A549 (cell line): ENCODE measurements around the gene TMEM151A.
A peak's percentile ranks its signal among the peaks of the same experiment; 100 is the strongest.

Experiments used
- CHD4 ChIP-seq: fragments of 200-600 bp; sonication (generic); IDR thresholded peaks from 2 replicates; pipeline ENCODE4 v1.6.1; 2016; ENCODE audit warnings: antibody characterized with exemption, mild to moderate bottlenecking, borderline replicate concordance
- FOSL2 ChIP-seq, 2 experiments: fragments of 450-650 bp in 1 of 2; fragments of >200 bp in 1 of 2; sonication (Bioruptor Twin) in 1 of 2; formaldehyde crosslinking; IDR thresholded peaks; 2 replicates each; pipeline versions ENCODE4 v1.5.0 to v1.6.1; 2016 to 2020; ENCODE audit warnings: mild to moderate bottlenecking in 1 of 2, moderate library complexity in 1 of 2
- POLR2AphosphoS2 ChIP-seq: conservative IDR thresholded peaks from 2 replicates; pipeline ENCODE4 v1.6.1; 2012; ENCODE audit warnings: low read length, improper control_type of control experiment, inconsistent platforms
- TF ChIP-seq, protein P1 (sequence below): fragments of >200 bp; sonication (Bioruptor Twin); formaldehyde crosslinking; IDR thresholded peaks from 3 replicates; pipeline ENCODE4 v1.5.1; 2016

- TF ChIP-seq CHD4 (no peak), FOSL2 (IDR thresholded peaks at IDR 0.05) (no peak), FOSL2 (CRISPR knock-in tag; IDR thresholded peaks at IDR 0.05) (peak; percentile 88), POLR2AphosphoS2 (no peak)
- TF ChIP-seq, protein P1, sequence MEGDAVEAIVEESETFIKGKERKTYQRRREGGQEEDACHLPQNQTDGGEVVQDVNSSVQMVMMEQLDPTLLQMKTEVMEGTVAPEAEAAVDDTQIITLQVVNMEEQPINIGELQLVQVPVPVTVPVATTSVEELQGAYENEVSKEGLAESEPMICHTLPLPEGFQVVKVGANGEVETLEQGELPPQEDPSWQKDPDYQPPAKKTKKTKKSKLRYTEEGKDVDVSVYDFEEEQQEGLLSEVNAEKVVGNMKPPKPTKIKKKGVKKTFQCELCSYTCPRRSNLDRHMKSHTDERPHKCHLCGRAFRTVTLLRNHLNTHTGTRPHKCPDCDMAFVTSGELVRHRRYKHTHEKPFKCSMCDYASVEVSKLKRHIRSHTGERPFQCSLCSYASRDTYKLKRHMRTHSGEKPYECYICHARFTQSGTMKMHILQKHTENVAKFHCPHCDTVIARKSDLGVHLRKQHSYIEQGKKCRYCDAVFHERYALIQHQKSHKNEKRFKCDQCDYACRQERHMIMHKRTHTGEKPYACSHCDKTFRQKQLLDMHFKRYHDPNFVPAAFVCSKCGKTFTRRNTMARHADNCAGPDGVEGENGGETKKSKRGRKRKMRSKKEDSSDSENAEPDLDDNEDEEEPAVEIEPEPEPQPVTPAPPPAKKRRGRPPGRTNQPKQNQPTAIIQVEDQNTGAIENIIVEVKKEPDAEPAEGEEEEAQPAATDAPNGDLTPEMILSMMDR: peak; percentile 53
Measured at GRCh38 chr11:66336234-66337102, 44.8 kb downstream of the TMEM151A start, which contains the start of gene RIN1.
